ENCODE measurements around the gene SLC49A3. TPM values are rescaled to one million over a fixed set of nuclear protein-coding genes. Genes with fewer than 3 reads are reported as not detected.

Gene SLC49A3
- total RNA-seq, 1 donor from 2014 or later = 6.2 TPM

DNA sequence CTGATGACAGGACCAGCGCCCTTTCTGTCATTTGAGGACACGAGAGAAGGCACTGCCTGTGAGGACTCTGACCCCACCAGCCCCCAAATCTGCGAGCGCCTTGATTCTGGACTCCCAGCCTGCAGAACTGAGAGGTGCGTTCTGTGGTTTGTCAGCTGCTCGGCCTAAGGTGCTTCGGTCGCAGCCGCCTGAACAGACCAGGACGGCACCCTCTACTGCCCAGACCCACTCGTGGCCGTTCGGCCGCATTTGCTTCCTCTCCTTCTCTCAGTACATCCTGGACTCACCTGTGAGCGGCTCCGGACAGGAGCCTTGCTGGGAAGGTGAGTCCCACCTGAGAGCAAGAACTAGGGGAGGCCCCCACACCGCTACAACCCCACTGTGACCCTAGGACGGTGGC is 25.1 kb upstream of the SLC49A3 start:
- no peak overlapping the region for H3K9ac ChIP-seq (ENCODE audit: low read length)

DNA sequence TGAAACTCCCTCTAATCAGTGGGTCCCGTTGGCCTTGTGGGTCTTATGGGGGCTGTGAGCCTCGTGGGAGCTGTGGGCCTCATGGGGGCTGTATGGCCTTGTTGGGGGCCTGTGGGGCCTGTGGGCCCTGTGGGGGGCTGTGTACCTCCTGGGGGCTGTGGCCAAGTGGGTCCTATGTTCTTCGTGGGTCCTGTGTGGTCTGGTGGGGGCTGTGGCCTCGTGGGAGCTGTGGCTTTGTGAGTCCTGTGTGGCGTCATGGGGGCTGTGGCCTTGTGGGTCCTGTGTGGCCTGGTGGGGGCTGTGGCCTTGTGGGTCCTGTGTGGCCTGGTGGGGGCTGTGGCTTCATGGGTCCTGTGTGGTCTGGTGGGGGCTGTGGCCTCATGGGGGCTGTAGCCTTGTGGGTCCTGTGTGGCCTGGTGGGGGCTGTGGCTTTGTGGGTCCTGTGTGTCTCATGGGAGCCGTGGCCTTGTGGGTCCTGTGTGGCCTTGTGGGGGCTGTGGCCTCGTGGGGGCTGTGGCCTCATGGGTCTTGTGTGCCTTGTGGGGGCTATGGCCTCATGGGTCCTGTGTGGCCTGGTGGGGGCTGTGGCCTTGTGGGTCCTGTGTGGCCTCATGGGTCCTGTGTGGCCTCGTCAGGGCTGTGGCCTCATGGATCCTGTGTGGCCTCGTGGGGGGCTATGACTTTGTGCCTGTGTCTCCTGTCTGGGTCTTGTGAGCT is 24.1 kb upstream of the SLC49A3 start:
- H3K36me3 ChIP-seq (ENCODE audit: insufficient read depth, low read length) = peaks cover 2% of the 10 kb centered on the region
- H3K79me2 ChIP-seq (ENCODE audit: insufficient read depth, low read length) = peaks cover 91% of the 10 kb centered on the region
- H3K4me3 Mint-ChIP-seq (ENCODE audit: unreplicated experiment) = no peak overlapping the region
- H3K4me1 Mint-ChIP-seq (ENCODE audit: low read depth, unreplicated experiment) = peaks cover 19% of the 10 kb centered on the region
- no peak overlapping the region for H2AFZ ChIP-seq (ENCODE audit: low read depth, low read length)
- H3K27ac Mint-ChIP-seq (ENCODE audit: unreplicated experiment) = no peak overlapping the region
- no peak overlapping the region for H3K4me2 ChIP-seq (ENCODE audit: low read length)
- TF ChIP-seq CTCF (IDR thresholded peaks at IDR 0.05; ENCODE audit: insufficient read depth, low read depth, low read length) (no peak), EZH2 (IDR thresholded peaks at IDR 0.05; ENCODE audit: insufficient read depth, low read length) (no peak)
- H4K20me1 ChIP-seq (ENCODE audit: insufficient read depth, low read length) = peaks cover 75% of the 10 kb centered on the region
- FAIRE-seq (no peak), DNase-seq (ENCODE audit: low read depth) (no peak)
- H3K27ac ChIP-seq (ENCODE audit: low read depth, low read length) = no peak overlapping the region
- no peaks in the 10 kb centered on the region for H3K9me3 ChIP-seq (ENCODE audit: insufficient read depth, low read depth, low read length)
- peaks cover 4% of the 10 kb centered on the region for H3K4me1 ChIP-seq (ENCODE audit: insufficient read depth, low read length)
- peaks cover 4% of the 10 kb centered on the region for H3K36me3 Mint-ChIP-seq (ENCODE audit: low read depth, unreplicated experiment)
- H3K27me3 Mint-ChIP-seq (ENCODE audit: low read depth, unreplicated experiment) = no peaks in the 10 kb centered on the region
- no peaks in the 10 kb centered on the region for H3K9me3 Mint-ChIP-seq (ENCODE audit: unreplicated experiment)
- no peak overlapping the region for H3K9ac ChIP-seq (ENCODE audit: low read length)
- no peaks in the 10 kb centered on the region for H3K27me3 ChIP-seq (ENCODE audit: insufficient read depth, low read length)
- no peak overlapping the region for H3K4me3 ChIP-seq (ENCODE audit: insufficient read depth, low read depth, low read length)

More for the DNA sequence above, 25.1 kb upstream of the SLC49A3 start:
- Mint-ChIP-seq H3K36me3 (ENCODE audit: low read depth, unreplicated experiment) (peaks cover 4% of the 10 kb centered on the region), H3K27ac (ENCODE audit: unreplicated experiment) (peak overlapping the region; percentile 18), H3K4me3 (ENCODE audit: unreplicated experiment) (no peak overlapping the region), H3K9me3 (ENCODE audit: unreplicated experiment) (no peaks in the 10 kb centered on the region), H3K4me1 (ENCODE audit: low read depth, unreplicated experiment) (peaks cover 13% of the 10 kb centered on the region), H3K27me3 (ENCODE audit: low read depth, unreplicated experiment) (no peaks in the 10 kb centered on the region)
- no peaks in the 10 kb centered on the region for H3K36me3 ChIP-seq (ENCODE audit: insufficient read depth, low read length)
- no peak overlapping the region for H3K4me2 ChIP-seq (ENCODE audit: low read length)
- FAIRE-seq (no peak), DNase-seq (ENCODE audit: low read depth) (no peak)
- H3K4me1 ChIP-seq (ENCODE audit: insufficient read depth, low read length) = no peaks in the 10 kb centered on the region
- H2AFZ ChIP-seq (ENCODE audit: low read depth, low read length) = no peak overlapping the region
- no peaks in the 10 kb centered on the region for H3K9me3 ChIP-seq (ENCODE audit: insufficient read depth, low read depth, low read length)
- H3K4me3 ChIP-seq (ENCODE audit: insufficient read depth, low read depth, low read length) = no peak overlapping the region
- H3K27me3 ChIP-seq (ENCODE audit: insufficient read depth, low read length) = no peaks in the 10 kb centered on the region
- H3K27ac ChIP-seq (ENCODE audit: low read depth, low read length) = no peak overlapping the region
- peaks cover 91% of the 10 kb centered on the region for H3K79me2 ChIP-seq (ENCODE audit: insufficient read depth, low read length)
- H4K20me1 ChIP-seq (ENCODE audit: insufficient read depth, low read length) = peaks cover 75% of the 10 kb centered on the region
- TF ChIP-seq EZH2 (IDR thresholded peaks at IDR 0.05; ENCODE audit: insufficient read depth, low read length) (no peak), CTCF (IDR thresholded peaks at IDR 0.05; ENCODE audit: insufficient read depth, low read depth, low read length) (no peak)

DNA sequence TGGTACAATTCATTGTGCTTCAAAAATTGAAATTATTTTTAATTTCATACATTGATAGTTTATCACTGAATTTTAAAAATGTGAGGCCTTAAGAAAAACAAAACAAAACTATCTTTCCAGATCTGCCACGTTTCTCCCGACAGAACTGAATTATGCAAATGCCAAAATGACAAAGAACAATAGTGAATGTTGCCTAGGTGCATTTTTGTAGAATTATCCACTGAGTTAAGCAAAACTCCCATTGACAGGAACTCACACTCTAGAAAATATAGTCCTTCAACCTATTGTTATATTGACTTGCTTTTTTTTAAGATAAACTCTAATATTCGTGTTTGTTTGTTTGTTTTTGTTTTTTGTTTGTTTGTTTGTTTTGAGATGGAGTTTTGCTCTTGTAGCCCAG is 23.1 kb upstream of the SLC49A3 start:
- H3K9me3 ChIP-seq (ENCODE audit: insufficient read depth, low read depth, low read length) = no peaks in the 10 kb centered on the region
- no peak overlapping the region for H3K4me3 ChIP-seq (ENCODE audit: insufficient read depth, low read depth, low read length)
- no peak for FAIRE-seq
- H3K4me3 Mint-ChIP-seq (ENCODE audit: unreplicated experiment) = no peak overlapping the region
- H3K27me3 ChIP-seq (ENCODE audit: insufficient read depth, low read length) = no peaks in the 10 kb centered on the region
- H3K36me3 ChIP-seq (ENCODE audit: insufficient read depth, low read length) = peaks cover 2% of the 10 kb centered on the region
- DNase-seq (ENCODE audit: low read depth) = no peak
- H3K4me2 ChIP-seq (ENCODE audit: low read length) = no peak overlapping the region
- no peaks in the 10 kb centered on the region for H3K27me3 Mint-ChIP-seq (ENCODE audit: low read depth, unreplicated experiment)
- H3K9ac ChIP-seq (ENCODE audit: low read length) = no peak overlapping the region
- no peak overlapping the region for H2AFZ ChIP-seq (ENCODE audit: low read depth, low read length)
- peaks cover 71% of the 10 kb centered on the region for H4K20me1 ChIP-seq (ENCODE audit: insufficient read depth, low read length)
- H3K79me2 ChIP-seq (ENCODE audit: insufficient read depth, low read length) = peaks cover 88% of the 10 kb centered on the region
- TF ChIP-seq EZH2 (IDR thresholded peaks at IDR 0.05; ENCODE audit: insufficient read depth, low read length) = no peak
- no peak for TF ChIP-seq CTCF (IDR thresholded peaks at IDR 0.05; ENCODE audit: insufficient read depth, low read depth, low read length)
- no peak overlapping the region for H3K27ac Mint-ChIP-seq (ENCODE audit: unreplicated experiment)
- H3K9me3 Mint-ChIP-seq (ENCODE audit: unreplicated experiment) = no peaks in the 10 kb centered on the region
- peaks cover 13% of the 10 kb centered on the region for H3K4me1 Mint-ChIP-seq (ENCODE audit: low read depth, unreplicated experiment)
- H3K4me1 ChIP-seq (ENCODE audit: insufficient read depth, low read length) = peaks cover 8% of the 10 kb centered on the region
- peaks cover 4% of the 10 kb centered on the region for H3K36me3 Mint-ChIP-seq (ENCODE audit: low read depth, unreplicated experiment)
- no peak overlapping the region for H3K27ac ChIP-seq (ENCODE audit: low read depth, low read length)
